Tibial artery (tissue), 4 donors: ENCODE results near the gene SYNJ2.

Source experiments
- DNase-seq, 2 donors: peaks; one replicate each; pipeline ENCODE4 v3.0.0-alpha.2; 2019
- H3K27ac ChIP-seq, 2 donors: fragments of 200-600 bp; sonication (generic) in 1 of 2; 1 replicate in 1 of 2; 2 replicates in 1 of 2; pipeline ENCODE4 v1.5.1; 2018 to 2019; ENCODE audit warnings: mild to moderate bottlenecking in 1 of 2
- H3K27me3 ChIP-seq, 2 donors: fragments of 200-600 bp; sonication (generic) in 1 of 2; one replicate each; pipeline versions ENCODE4 v1.5.1 to v1.6.0; 2016 to 2019
- H3K36me3 ChIP-seq, 3 donors: fragments of 200-600 bp; sonication (generic) in 2 of 3; one replicate each; pipeline ENCODE4 v1.5.1; 2016 to 2019; ENCODE audit warnings: mild to moderate bottlenecking in 2 of 3
- H3K4me1 ChIP-seq, 4 donors: fragments of 200-600 bp; sonication (generic) in 2 of 4; 1 replicate in 3 of 4; 2 replicates in 1 of 4; pipeline ENCODE4 v1.5.1; 2016 to 2019
- H3K4me3 ChIP-seq, 2 donors: fragments of 200-600 bp; sonication (generic) in 1 of 2; 1 replicate in 1 of 2; 2 replicates in 1 of 2; pipeline ENCODE4 v1.5.1; 2018 to 2019; ENCODE audit warnings: mild to moderate bottlenecking in 2 of 2
- H3K9me3 ChIP-seq, 3 donors: fragments of 200-600 bp; sonication (generic) in 1 of 3; one replicate each; pipeline ENCODE4 v1.5.1; 2016 to 2019
- intact Hi-C: fragments of 100-400 bp; cut with DNase I; formaldehyde crosslinking; loops from one replicate; pipeline ENCODE4 v1.15.0; 2023; ENCODE audit warnings: low total_unique reads
- TF ChIP-seq, protein P1 (sequence below), 2 experiments: fragments of 200-600 bp in 1 of 2; fragments of 450-650 bp in 1 of 2; IDR thresholded peaks; one replicate each; pipeline ENCODE4 v1.5.1; 2017 to 2019; ENCODE audit warnings: antibody characterized with exemption in 2 of 2, mild to moderate bottlenecking in 1 of 2, moderate library complexity in 1 of 2

Gene SYNJ2

DNA sequence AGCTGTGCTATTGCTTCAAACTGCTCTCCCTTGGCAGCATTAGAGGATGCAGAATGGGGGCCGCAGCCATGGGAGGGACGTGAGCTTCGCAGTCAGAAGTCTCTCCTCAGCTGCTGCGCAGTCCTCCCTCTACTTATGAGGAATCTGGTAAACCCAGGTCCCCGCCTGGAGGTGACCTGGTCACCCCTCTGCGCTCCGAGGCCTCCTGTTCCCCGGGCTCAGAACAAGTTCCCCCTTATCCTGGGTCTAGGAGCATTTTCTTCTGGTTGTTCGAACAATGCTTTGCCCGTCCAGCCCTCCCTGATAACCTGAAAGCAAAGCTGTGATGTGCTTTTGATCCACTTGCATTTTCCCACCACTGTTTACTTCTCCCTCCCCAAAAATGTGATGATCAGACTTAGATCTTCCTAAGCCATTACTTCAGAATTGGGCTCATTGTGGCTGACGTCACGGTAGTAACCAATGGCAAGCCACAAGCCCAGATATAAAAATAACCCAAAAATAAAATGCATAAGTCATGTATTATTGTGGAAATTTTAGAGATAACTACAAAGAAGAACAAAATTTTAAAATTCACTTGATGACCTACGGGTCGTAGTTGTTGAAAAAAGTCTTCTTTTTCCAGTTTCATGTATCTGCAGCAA is 105.7 kb downstream of the SYNJ2 start:
- H3K4me3 ChIP-seq = peak overlapping the region in 1 of 2 donors; percentile 33
- TF ChIP-seq, protein P1, sequence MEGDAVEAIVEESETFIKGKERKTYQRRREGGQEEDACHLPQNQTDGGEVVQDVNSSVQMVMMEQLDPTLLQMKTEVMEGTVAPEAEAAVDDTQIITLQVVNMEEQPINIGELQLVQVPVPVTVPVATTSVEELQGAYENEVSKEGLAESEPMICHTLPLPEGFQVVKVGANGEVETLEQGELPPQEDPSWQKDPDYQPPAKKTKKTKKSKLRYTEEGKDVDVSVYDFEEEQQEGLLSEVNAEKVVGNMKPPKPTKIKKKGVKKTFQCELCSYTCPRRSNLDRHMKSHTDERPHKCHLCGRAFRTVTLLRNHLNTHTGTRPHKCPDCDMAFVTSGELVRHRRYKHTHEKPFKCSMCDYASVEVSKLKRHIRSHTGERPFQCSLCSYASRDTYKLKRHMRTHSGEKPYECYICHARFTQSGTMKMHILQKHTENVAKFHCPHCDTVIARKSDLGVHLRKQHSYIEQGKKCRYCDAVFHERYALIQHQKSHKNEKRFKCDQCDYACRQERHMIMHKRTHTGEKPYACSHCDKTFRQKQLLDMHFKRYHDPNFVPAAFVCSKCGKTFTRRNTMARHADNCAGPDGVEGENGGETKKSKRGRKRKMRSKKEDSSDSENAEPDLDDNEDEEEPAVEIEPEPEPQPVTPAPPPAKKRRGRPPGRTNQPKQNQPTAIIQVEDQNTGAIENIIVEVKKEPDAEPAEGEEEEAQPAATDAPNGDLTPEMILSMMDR (IDR thresholded peaks at IDR 0.05) = no peak
- H3K9me3 ChIP-seq = no peaks in the 10 kb centered on the region
- peak overlapping the region; percentile 80 to 88 for H3K27ac ChIP-seq
- intact Hi-C loops = loop anchor here (5.0 kb wide), 1 partner anchor 765 kb away; the partner anchor contains the start of gene TMEM242
- peaks cover 0 to 33% (median 12%) of the 10 kb centered on the region in 4 donors for H3K4me1 ChIP-seq
- no peak for DNase-seq
- H3K27me3 ChIP-seq = no peaks in the 10 kb centered on the region
- peaks cover 22 to 75% (median 33%) of the 10 kb centered on the region in 3 donors for H3K36me3 ChIP-seq

DNA sequence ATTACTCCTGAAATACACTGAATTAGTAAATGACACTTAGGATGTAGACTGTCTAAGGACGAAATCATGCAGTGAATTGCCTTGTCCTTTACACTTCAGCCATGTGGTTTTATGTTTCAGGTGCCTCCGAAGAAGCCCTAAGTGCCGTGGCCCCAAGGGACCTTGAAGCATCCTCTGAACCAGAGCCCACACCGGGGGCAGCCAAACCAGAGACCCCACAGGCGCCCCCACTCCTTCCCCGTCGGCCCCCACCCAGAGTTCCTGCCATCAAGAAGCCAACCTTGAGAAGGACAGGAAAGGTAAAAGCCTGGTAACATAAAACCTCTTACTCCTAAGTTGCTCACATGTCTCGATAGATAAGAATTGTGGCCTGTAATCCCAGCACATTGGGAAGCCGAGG is 111.1 kb downstream of the SYNJ2 start:
- Histone ChIP-seq H3K27ac (no peak overlapping the region), H3K27me3 (no peaks in the 10 kb centered on the region), H3K9me3 (no peaks in the 10 kb centered on the region), H3K4me1 (peaks cover 0 to 12% (median 0%) of the 10 kb centered on the region in 4 donors), H3K4me3 (no peak overlapping the region), H3K36me3 (peaks cover 26 to 76% (median 36%) of the 10 kb centered on the region in 3 donors)
- TF ChIP-seq, protein P1 (IDR thresholded peaks at IDR 0.05) = no peak
- DNase-seq = no peak
- intact Hi-C loops = no loop called here

DNA sequence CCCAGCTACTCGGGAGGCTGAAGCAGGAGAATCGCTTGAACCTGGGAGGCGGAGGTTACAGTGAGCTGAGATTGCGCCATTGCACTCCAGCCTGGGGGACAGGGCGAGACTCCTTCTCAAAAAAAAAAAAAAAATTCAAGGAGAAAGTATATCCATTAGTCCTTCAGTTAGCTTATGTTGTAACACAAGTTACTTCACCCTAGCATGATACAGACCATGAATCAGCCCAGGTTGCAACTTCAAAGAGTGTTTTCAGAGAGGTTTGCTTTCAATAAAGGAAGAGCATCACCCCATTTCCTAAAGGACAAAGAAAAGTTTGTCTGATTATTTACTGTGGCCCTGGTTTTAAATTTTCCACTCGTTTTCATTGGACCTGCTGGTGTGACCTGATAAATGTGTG is 113.4 kb downstream of the SYNJ2 start:
- intact Hi-C loops = no loop called here
- no peak for DNase-seq
- Histone ChIP-seq H3K36me3 (peaks cover 26 to 76% (median 36%) of the 10 kb centered on the region in 3 donors), H3K4me3 (no peak overlapping the region), H3K4me1 (no peaks in the 10 kb centered on the region), H3K9me3 (no peaks in the 10 kb centered on the region), H3K27ac (no peak overlapping the region), H3K27me3 (no peaks in the 10 kb centered on the region)
- TF ChIP-seq, protein P1 (IDR thresholded peaks at IDR 0.05) = no peak

DNA sequence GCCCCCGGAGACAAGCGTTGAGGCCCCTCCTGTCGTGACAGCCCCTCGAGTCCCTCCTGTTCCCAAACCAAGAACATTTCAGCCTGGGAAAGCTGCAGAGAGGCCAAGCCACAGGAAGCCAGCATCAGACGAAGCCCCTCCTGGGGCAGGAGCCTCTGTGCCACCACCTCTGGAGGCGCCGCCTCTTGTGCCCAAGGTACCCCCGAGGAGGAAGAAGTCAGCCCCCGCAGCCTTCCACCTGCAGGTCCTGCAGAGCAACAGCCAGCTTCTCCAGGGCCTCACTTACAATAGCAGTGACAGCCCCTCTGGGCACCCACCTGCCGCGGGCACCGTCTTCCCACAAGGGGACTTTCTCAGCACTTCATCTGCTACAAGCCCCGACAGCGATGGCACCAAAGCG is 114.0 kb downstream of the SYNJ2 start:
- Histone ChIP-seq H3K4me3 (no peak overlapping the region), H3K27ac (no peak overlapping the region), H3K4me1 (no peaks in the 10 kb centered on the region), H3K27me3 (no peaks in the 10 kb centered on the region), H3K36me3 (peaks cover 26 to 76% (median 36%) of the 10 kb centered on the region in 3 donors), H3K9me3 (no peaks in the 10 kb centered on the region)
- intact Hi-C loops = no loop called here
- TF ChIP-seq, protein P1 (IDR thresholded peaks at IDR 0.05) = no peak
- no peak for DNase-seq

DNA sequence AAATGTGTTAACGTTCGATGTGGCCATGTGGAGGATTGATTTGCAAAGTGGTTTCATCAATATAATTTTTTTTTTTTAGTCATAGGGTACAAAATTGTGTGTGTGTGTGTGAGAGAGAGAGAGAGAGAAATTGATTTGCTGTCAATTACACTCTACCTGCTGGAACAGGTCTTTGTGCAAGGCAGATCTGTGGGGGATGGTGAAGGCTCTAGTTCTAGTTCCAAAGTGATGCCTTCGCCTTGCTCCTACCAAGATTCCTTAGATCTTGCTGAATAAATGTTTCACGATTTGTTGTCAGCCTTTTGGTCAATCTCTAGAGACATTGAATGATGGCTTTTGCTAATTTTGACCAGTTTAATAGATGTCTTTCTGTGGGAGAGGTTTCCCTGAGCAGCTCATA is 121.6 kb downstream of the SYNJ2 start:
- Histone ChIP-seq H3K27me3 (no peaks in the 10 kb centered on the region), H3K36me3 (peaks cover 0 to 6% (median 0%) of the 10 kb centered on the region in 3 donors), H3K9me3 (no peaks in the 10 kb centered on the region), H3K4me1 (no peaks in the 10 kb centered on the region), H3K4me3 (no peak overlapping the region), H3K27ac (no peak overlapping the region)
- DNase-seq = no peak
- intact Hi-C loops = no loop called here
- TF ChIP-seq, protein P1 (IDR thresholded peaks at IDR 0.05) = no peak
